GM18511 (cell line): ENCODE measurements around the gene GLIPR2.
A peak's percentile ranks its signal among the peaks of the same experiment; 100 is the strongest.
"Not testable (repeated sequence)": the region's sequence is repeated elsewhere in the genome, so short reads cannot be mapped to it uniquely, and the experiment has no call there.

ENCODE experiments used
- ATAC-seq: cut with Tn5 transposase; IDR thresholded peaks from one replicate; pipeline ENCODE4 v1.9.1; 2021; ENCODE audit warnings: mild to moderate bottlenecking, moderate library complexity; ENCODE audit not compliant: unreplicated experiment

GLIPR2 gene, protein sequence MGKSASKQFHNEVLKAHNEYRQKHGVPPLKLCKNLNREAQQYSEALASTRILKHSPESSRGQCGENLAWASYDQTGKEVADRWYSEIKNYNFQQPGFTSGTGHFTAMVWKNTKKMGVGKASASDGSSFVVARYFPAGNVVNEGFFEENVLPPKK

GRCh38 chr9:36136272-36136893, at the start of gene GLIPR2:
TSS of gene GLIPR2 (plus strand) at chr9:36136733. CDS start at chr9:36136779, 46 bp downstream.
- ATAC-seq, result peak; percentile 95

- not testable (repeated sequence) for ATAC-seq
Measured at GRCh38 chr9:36087054-36087453, 49.5 kb upstream of the GLIPR2 start.

DNA sequence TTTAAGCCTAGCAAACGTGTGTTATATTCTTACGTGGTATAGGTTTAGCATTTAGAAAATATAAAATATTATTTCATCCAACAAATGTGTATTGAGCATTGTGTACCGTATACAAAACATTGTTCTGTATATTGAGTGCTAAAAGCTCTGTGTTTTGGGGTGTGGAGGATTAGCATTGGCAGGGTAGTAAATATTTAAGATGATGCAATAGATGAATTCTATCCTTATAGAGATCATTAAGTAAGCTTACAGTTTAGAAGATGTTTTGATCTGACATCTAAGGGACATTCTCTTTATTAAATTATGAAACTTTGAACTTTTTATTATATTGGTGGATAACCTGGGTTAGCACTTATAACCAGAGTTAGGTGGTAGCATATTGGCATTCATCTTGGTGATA, 48.5 kb upstream of the GLIPR2 start:
- ATAC-seq, result no peak

- ATAC-seq, result no peak
Measured at GRCh38 chr9:36091026-36091953, 45.2 kb upstream of the GLIPR2 start.

GRCh38 chr9:36092014-36092413, 44.5 kb upstream of the GLIPR2 start:
- ATAC-seq, result no peak

- peak; percentile 90 for ATAC-seq
Measured at GRCh38 chr9:36092509-36093215, 43.9 kb upstream of the GLIPR2 start.

DNA sequence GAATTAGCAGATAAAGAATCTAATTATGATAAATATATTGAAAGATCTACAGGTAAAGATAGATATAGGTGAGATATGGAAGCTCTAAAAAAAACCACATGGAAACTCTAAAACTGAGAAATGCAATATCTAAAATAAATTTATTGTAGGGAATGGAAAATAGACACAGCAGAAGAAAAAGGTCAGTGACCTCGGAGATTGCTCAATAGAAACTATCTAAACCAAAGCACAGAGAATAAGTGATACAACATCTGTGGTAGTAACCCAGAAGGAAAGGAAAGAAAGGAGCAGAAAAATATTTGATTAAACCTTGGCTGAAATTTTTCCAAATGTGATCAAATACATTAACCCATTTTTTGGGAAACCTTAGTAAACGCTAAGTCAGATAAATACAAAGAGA, 43.1 kb upstream of the GLIPR2 start:
- ATAC-seq, result no peak

DNA sequence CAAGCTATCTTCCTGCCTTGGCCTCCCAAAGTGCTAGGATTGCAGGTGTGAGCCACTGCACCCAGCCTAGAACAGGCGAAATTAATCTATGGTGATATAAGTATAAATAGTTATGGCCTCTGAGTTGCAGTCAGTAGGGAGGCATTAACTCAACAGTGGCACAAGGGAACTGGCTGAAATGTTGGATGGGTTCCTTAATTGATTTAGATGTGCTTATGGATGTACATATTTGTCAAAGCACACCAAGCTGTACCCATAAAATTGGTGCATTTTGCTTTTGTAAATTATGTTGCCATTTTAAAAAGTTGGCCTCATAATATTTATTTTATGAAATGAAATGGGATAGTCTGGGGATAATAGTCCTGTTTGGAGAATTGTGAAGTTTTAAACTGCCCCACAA, 36.8 kb upstream of the GLIPR2 start:
- no peak for ATAC-seq

GRCh38 chr9:36100532-36100931, 36.0 kb upstream of the GLIPR2 start:
- no peak for ATAC-seq

GRCh38 chr9:36101916-36102741, 34.4 kb upstream of the GLIPR2 start:
- ATAC-seq, result no peak

- peak; percentile 77 for ATAC-seq
Measured at GRCh38 chr9:36102742-36103495, 33.6 kb upstream of the GLIPR2 start.

- no peak for ATAC-seq
Measured at GRCh38 chr9:36109071-36109470, 27.5 kb upstream of the GLIPR2 start.

DNA sequence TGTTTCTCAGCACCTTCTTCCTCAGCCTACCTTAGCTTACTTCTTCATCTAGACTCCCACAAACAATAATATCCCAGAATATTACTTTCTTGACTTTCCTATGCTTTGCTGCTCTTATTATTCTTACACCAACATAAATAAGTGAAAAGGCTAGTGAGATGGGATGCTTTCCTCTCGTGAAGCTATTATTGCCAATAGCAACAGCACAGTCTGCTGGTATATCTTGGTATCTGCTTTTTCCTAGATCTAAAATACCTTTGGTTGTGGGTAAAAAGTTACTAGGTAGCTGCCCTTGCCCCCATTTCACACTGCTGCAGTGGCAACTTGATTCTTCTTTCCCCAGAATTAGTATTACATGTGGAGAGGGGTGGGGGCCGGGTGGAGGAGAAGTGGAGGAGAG, 26.1 kb upstream of the GLIPR2 start:
- no peak for ATAC-seq

DNA sequence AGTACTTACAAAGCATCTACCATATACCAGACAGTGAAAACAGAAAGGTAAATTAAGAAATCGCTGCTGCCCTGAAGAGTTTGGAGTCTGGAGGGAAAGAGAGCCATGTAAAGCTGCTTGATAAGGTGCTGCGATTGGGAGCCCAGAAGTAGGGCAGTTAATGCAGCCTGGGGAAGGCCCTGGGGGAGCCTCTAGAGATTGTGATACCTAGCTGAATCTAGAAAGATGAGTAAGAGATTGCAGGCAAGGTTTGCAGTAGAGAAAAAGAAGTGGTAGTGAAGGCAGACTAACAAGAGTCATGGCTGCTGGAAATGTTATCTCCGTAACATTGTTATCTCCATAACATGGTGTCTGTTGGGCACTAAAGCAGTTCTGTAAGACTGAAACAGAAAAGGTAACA, 24.0 kb upstream of the GLIPR2 start:
- ATAC-seq, result no peak

DNA sequence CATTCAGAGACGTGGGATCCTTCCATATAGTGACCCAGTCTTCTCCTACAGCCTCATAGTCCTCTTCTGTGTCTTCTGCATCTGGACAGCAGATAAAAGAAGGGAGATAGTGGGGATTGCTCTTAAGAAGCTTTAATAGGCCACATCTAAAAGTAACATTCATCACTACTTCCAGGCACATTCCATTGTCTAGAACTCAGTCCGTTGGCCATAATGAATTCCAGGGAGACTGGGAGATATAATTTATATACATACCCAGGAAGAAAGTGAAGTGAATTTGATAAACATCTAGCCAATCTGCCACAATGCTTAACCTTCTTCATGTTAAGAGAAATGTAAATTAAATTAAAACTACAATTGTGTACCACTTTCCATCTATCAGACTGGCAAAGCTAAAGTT, 22.5 kb upstream of the GLIPR2 start:
- ATAC-seq, result no peak

DNA sequence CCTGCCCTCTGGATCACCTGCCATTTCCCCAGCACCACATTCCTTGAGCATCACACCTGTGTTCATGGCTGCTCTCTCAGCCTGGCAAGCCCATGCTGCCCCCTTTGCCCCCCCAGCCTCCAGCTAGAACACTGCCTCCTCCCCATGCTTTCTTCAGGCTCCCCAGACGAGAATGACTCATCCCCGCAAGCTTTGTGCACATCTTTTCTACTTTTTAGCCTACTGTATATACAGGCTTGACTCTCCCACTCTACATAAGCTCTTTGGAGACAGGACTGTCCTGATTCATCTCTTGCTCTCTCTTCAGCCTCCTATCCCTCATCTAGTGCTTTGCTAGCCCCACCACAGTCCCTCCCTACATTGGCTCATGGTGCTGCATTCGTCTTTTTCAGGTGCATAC, 19.9 kb upstream of the GLIPR2 start:
- no peak for ATAC-seq

DNA sequence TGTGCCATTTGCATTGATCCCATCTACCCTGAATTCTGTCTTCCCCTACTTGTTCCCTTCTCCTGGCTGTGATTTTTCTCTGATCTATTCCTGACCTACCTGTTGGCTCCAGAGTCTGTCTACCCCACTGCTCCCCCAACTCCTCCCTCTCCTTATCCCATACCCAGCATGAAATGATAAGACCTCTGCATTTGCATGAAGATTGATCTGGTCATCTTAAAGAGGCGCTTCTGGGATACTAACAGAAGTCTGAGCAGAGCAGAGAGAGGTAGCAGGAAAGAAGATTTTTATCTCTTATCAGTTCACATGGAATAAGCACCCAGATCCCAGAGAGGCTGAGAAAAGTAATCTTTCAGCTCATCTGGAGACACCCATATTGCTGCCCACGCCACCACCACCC, 18.3 kb upstream of the GLIPR2 start:
- ATAC-seq, result no peak

- no peak for ATAC-seq
Measured at GRCh38 chr9:36118706-36119105, 17.8 kb upstream of the GLIPR2 start.

- no peak for ATAC-seq
Measured at GRCh38 chr9:36119476-36119875, 17.1 kb upstream of the GLIPR2 start.

- ATAC-seq, result no peak
Measured at GRCh38 chr9:36120705-36121104, 15.8 kb upstream of the GLIPR2 start.
